ENCODE results near the gene CYREN.

Gene CYREN

GRCh38 chr7:135186841-135187253 is 16.3 kb upstream of the CYREN start:
- H3K27me3 ChIP-seq (ENCODE audit: control insufficient read depth in 1 of 2, insufficient read depth in 2 of 2, low read length in 2 of 2), result no peaks in the 10 kb centered on the region
- H3K4me1 ChIP-seq (ENCODE audit: control insufficient read depth, insufficient read depth, low read length), result no peaks in the 10 kb centered on the region
- peaks cover 37 to 51% of the 10 kb centered on the region in 2 donors for H3K36me3 ChIP-seq (ENCODE audit: control insufficient read depth in 2 of 2, insufficient read depth in 2 of 2, low read length in 2 of 2)
- H3K27ac ChIP-seq (ENCODE audit: low read length), result no peak overlapping the region
- no peak overlapping the region for H3K4me3 ChIP-seq (ENCODE audit: low read length in 2 of 2)
- H3K9ac ChIP-seq (ENCODE audit: low read length in 2 of 2), result no peak overlapping the region
- H3K9me3 ChIP-seq (ENCODE audit: control insufficient read depth in 2 of 2, low read length in 2 of 2), result peaks cover 0 to 3% of the 10 kb centered on the region in 2 donors

GRCh38 chr7:135186261-135186540 is 15.7 kb upstream of the CYREN start:
- Histone ChIP-seq H3K36me3 (ENCODE audit: control insufficient read depth in 2 of 2, insufficient read depth in 2 of 2, low read length in 2 of 2) (peaks cover 37 to 51% of the 10 kb centered on the region in 2 donors), H3K4me3 (ENCODE audit: low read length in 2 of 2) (no peak overlapping the region), H3K27ac (ENCODE audit: low read length) (no peak overlapping the region), H3K9ac (ENCODE audit: low read length in 2 of 2) (no peak overlapping the region), H3K9me3 (ENCODE audit: control insufficient read depth in 2 of 2, low read length in 2 of 2) (peaks cover 0 to 8% of the 10 kb centered on the region in 2 donors), H3K27me3 (ENCODE audit: control insufficient read depth in 1 of 2, insufficient read depth in 2 of 2, low read length in 2 of 2) (no peaks in the 10 kb centered on the region), H3K4me1 (ENCODE audit: control insufficient read depth, insufficient read depth, low read length) (no peaks in the 10 kb centered on the region)

GRCh38 chr7:135185471-135186260 is 15.2 kb upstream of the CYREN start:
- Histone ChIP-seq H3K9ac (ENCODE audit: low read length in 2 of 2) (no peak overlapping the region), H3K36me3 (ENCODE audit: control insufficient read depth in 2 of 2, insufficient read depth in 2 of 2, low read length in 2 of 2) (peaks cover 37 to 49% of the 10 kb centered on the region in 2 donors), H3K4me3 (ENCODE audit: low read length in 2 of 2) (no peak overlapping the region), H3K27me3 (ENCODE audit: control insufficient read depth in 1 of 2, insufficient read depth in 2 of 2, low read length in 2 of 2) (no peaks in the 10 kb centered on the region), H3K4me1 (ENCODE audit: control insufficient read depth, insufficient read depth, low read length) (no peaks in the 10 kb centered on the region), H3K27ac (ENCODE audit: low read length) (no peak overlapping the region), H3K9me3 (ENCODE audit: control insufficient read depth in 2 of 2, low read length in 2 of 2) (peaks cover 0 to 8% of the 10 kb centered on the region in 2 donors)

- no peak overlapping the region for H3K27ac ChIP-seq (ENCODE audit: low read length)
- H3K4me3 ChIP-seq (ENCODE audit: low read length in 2 of 2), result no peak overlapping the region
- H3K27me3 ChIP-seq (ENCODE audit: control insufficient read depth in 1 of 2, insufficient read depth in 2 of 2, low read length in 2 of 2), result no peaks in the 10 kb centered on the region
- peaks cover 30 to 45% of the 10 kb centered on the region in 2 donors for H3K36me3 ChIP-seq (ENCODE audit: control insufficient read depth in 2 of 2, insufficient read depth in 2 of 2, low read length in 2 of 2)
- H3K9ac ChIP-seq (ENCODE audit: low read length in 2 of 2), result no peak overlapping the region
- peaks cover 0 to 13% of the 10 kb centered on the region in 2 donors for H3K9me3 ChIP-seq (ENCODE audit: control insufficient read depth in 2 of 2, low read length in 2 of 2)
- no peaks in the 10 kb centered on the region for H3K4me1 ChIP-seq (ENCODE audit: control insufficient read depth, insufficient read depth, low read length)
Measured at GRCh38 chr7:135184254-135184841, 13.8 kb upstream of the CYREN start.

GRCh38 chr7:135183478-135183877 is 13.0 kb upstream of the CYREN start:
- Histone ChIP-seq H3K27ac (ENCODE audit: low read length) (no peak overlapping the region), H3K9ac (ENCODE audit: low read length in 2 of 2) (no peak overlapping the region), H3K36me3 (ENCODE audit: control insufficient read depth in 2 of 2, insufficient read depth in 2 of 2, low read length in 2 of 2) (peaks cover 24 to 36% of the 10 kb centered on the region in 2 donors), H3K9me3 (ENCODE audit: control insufficient read depth in 2 of 2, low read length in 2 of 2) (peaks cover 0 to 13% of the 10 kb centered on the region in 2 donors), H3K27me3 (ENCODE audit: control insufficient read depth in 1 of 2, insufficient read depth in 2 of 2, low read length in 2 of 2) (no peaks in the 10 kb centered on the region), H3K4me1 (ENCODE audit: control insufficient read depth, insufficient read depth, low read length) (no peaks in the 10 kb centered on the region), H3K4me3 (ENCODE audit: low read length in 2 of 2) (no peak overlapping the region)

- peaks cover 0 to 13% of the 10 kb centered on the region in 2 donors for H3K9me3 ChIP-seq (ENCODE audit: control insufficient read depth in 2 of 2, low read length in 2 of 2)
- H3K4me3 ChIP-seq (ENCODE audit: low read length in 2 of 2), result no peak overlapping the region
- no peak overlapping the region for H3K9ac ChIP-seq (ENCODE audit: low read length in 2 of 2)
- no peak overlapping the region for H3K27ac ChIP-seq (ENCODE audit: low read length)
- no peaks in the 10 kb centered on the region for H3K27me3 ChIP-seq (ENCODE audit: control insufficient read depth in 1 of 2, insufficient read depth in 2 of 2, low read length in 2 of 2)
- H3K4me1 ChIP-seq (ENCODE audit: control insufficient read depth, insufficient read depth, low read length), result no peaks in the 10 kb centered on the region
- H3K36me3 ChIP-seq (ENCODE audit: control insufficient read depth in 2 of 2, insufficient read depth in 2 of 2, low read length in 2 of 2), result peaks cover 14 to 30% of the 10 kb centered on the region in 2 donors
Measured at GRCh38 chr7:135181929-135182678, 11.6 kb upstream of the CYREN start.

GRCh38 chr7:135181261-135181928 is 10.9 kb upstream of the CYREN start:
- Histone ChIP-seq H3K4me3 (ENCODE audit: low read length in 2 of 2) (no peak overlapping the region), H3K9me3 (ENCODE audit: control insufficient read depth in 2 of 2, low read length in 2 of 2) (peaks cover 0 to 13% of the 10 kb centered on the region in 2 donors), H3K4me1 (ENCODE audit: control insufficient read depth, insufficient read depth, low read length) (no peaks in the 10 kb centered on the region), H3K36me3 (ENCODE audit: control insufficient read depth in 2 of 2, insufficient read depth in 2 of 2, low read length in 2 of 2) (peaks cover 10 to 26% of the 10 kb centered on the region in 2 donors), H3K27ac (ENCODE audit: low read length) (no peak overlapping the region), H3K9ac (ENCODE audit: low read length in 2 of 2) (no peak overlapping the region), H3K27me3 (ENCODE audit: control insufficient read depth in 1 of 2, insufficient read depth in 2 of 2, low read length in 2 of 2) (no peaks in the 10 kb centered on the region)

- Histone ChIP-seq H3K9ac (ENCODE audit: low read length in 2 of 2) (no peak overlapping the region), H3K4me3 (ENCODE audit: low read length in 2 of 2) (no peak overlapping the region), H3K27ac (ENCODE audit: low read length) (no peak overlapping the region), H3K27me3 (ENCODE audit: control insufficient read depth in 1 of 2, insufficient read depth in 2 of 2, low read length in 2 of 2) (no peaks in the 10 kb centered on the region), H3K4me1 (ENCODE audit: control insufficient read depth, insufficient read depth, low read length) (no peaks in the 10 kb centered on the region), H3K9me3 (ENCODE audit: control insufficient read depth in 2 of 2, low read length in 2 of 2) (peaks cover 0 to 13% of the 10 kb centered on the region in 2 donors), H3K36me3 (ENCODE audit: control insufficient read depth in 2 of 2, insufficient read depth in 2 of 2, low read length in 2 of 2) (peaks cover 4 to 15% of the 10 kb centered on the region in 2 donors)
Measured at GRCh38 chr7:135180122-135180521, 9.6 kb upstream of the CYREN start.

GRCh38 chr7:135179321-135179925 is 8.9 kb upstream of the CYREN start:
- H3K9ac ChIP-seq (ENCODE audit: low read length in 2 of 2), result no peak overlapping the region
- H3K36me3 ChIP-seq (ENCODE audit: control insufficient read depth in 2 of 2, insufficient read depth in 2 of 2, low read length in 2 of 2), result peaks cover 4 to 13% of the 10 kb centered on the region in 2 donors
- no peak overlapping the region for H3K27ac ChIP-seq (ENCODE audit: low read length)
- no peak overlapping the region for H3K4me3 ChIP-seq (ENCODE audit: low read length in 2 of 2)
- peaks cover 0 to 13% of the 10 kb centered on the region in 2 donors for H3K9me3 ChIP-seq (ENCODE audit: control insufficient read depth in 2 of 2, low read length in 2 of 2)
- H3K27me3 ChIP-seq (ENCODE audit: control insufficient read depth in 1 of 2, insufficient read depth in 2 of 2, low read length in 2 of 2), result no peaks in the 10 kb centered on the region
- no peaks in the 10 kb centered on the region for H3K4me1 ChIP-seq (ENCODE audit: control insufficient read depth, insufficient read depth, low read length)

GRCh38 chr7:135178364-135178763 is 7.9 kb upstream of the CYREN start:
- H3K4me1 ChIP-seq (ENCODE audit: control insufficient read depth, insufficient read depth, low read length), result no peaks in the 10 kb centered on the region
- H3K4me3 ChIP-seq (ENCODE audit: low read length in 2 of 2), result no peak overlapping the region
- peaks cover 0 to 7% of the 10 kb centered on the region in 2 donors for H3K36me3 ChIP-seq (ENCODE audit: control insufficient read depth in 2 of 2, insufficient read depth in 2 of 2, low read length in 2 of 2)
- H3K27me3 ChIP-seq (ENCODE audit: control insufficient read depth in 1 of 2, insufficient read depth in 2 of 2, low read length in 2 of 2), result no peaks in the 10 kb centered on the region
- H3K9me3 ChIP-seq (ENCODE audit: control insufficient read depth in 2 of 2, low read length in 2 of 2), result peaks cover 0 to 13% of the 10 kb centered on the region in 2 donors
- no peak overlapping the region for H3K9ac ChIP-seq (ENCODE audit: low read length in 2 of 2)
- no peak overlapping the region for H3K27ac ChIP-seq (ENCODE audit: low read length)

All from stomach smooth muscle (tissue), 2 donors.